Gastrocnemius medialis (tissue), 4 donors: Measurements from ENCODE around the gene MDK. TPM values are rescaled to one million over a fixed set of nuclear protein-coding genes. Genes with fewer than 3 reads are reported as not detected.

Experiments
- ATAC-seq, 2 donors: fragments of 150-250 bp; one replicate each; pipeline ENCODE4 v1.9.1; 2016
- DNase-seq, 2 donors: peaks; one replicate each; pipeline ENCODE4 v3.0.0-alpha.2; 2019
- H3K27ac ChIP-seq, 4 donors: fragments of 200-600 bp; sonication (generic); 1 replicate in 1 of 4; 2 replicates in 3 of 4; pipeline ENCODE4 v1.5.1; 2016 to 2018; ENCODE audit warnings: mild to moderate bottlenecking in 2 of 4, moderate library complexity in 1 of 4
- H3K27me3 ChIP-seq, 3 donors: fragments of 200-600 bp; sonication (generic) in 2 of 3; 1 replicate in 1 of 3; 2 replicates in 2 of 3; pipeline versions ENCODE4 v1.5.1 to v1.6.0; 2016 to 2019; ENCODE audit warnings: mild to moderate bottlenecking in 1 of 3, moderate library complexity in 1 of 3
- H3K36me3 ChIP-seq, 2 donors: fragments of 200-600 bp; sonication (generic) in 1 of 2; one replicate each; pipeline ENCODE4 v1.5.1; 2017 to 2018
- H3K4me1 ChIP-seq, 2 donors: fragments of 200-600 bp; sonication (generic) in 1 of 2; one replicate each; pipeline ENCODE4 v1.5.1; 2016 to 2017; ENCODE audit warnings: mild to moderate bottlenecking in 2 of 2
- H3K4me3 ChIP-seq, 4 donors: fragments of 200-600 bp; sonication (generic) in 3 of 4; 1 replicate in 1 of 4; 2 replicates in 3 of 4; pipeline ENCODE4 v1.5.1; 2016 to 2019; ENCODE audit warnings: mild to moderate bottlenecking in 2 of 4
- H3K9me3 ChIP-seq, 3 donors: fragments of 200-600 bp; sonication (generic) in 2 of 3; 1 replicate in 1 of 3; 2 replicates in 2 of 3; pipeline ENCODE4 v1.5.1; 2016 to 2019
- POLR2A ChIP-seq, 2 donors: fragments of 450-650 bp; IDR thresholded peaks; one replicate each; pipeline ENCODE4 v1.6.1; 2017; ENCODE audit warnings: antibody characterized with exemption in 2 of 2, mild to moderate bottlenecking in 2 of 2, moderate library complexity in 2 of 2
- in situ Hi-C, 4 donors: fragments of 200-750 bp; cut with MboI; loops; one replicate each; pipeline versions ENCODE4 v1.15.0 to v1.8.0; 2017; ENCODE audit warnings: low sequenced_read_pairs in 4 of 4
- intact Hi-C: fragments of 100-400 bp; cut with DNase I; formaldehyde crosslinking; loops from one replicate; pipeline ENCODE4 v1.15.1; 2023; ENCODE audit warnings: low total_unique reads
- total RNA-seq, 4 donors: library from RNA; depleted of rRNA; stranded (reverse); fragments of >200 nt; gene quantifications; one replicate each; pipeline versions ENCODE4 v1.1.0 to v1.2.3, GENCODE V29; 2016
- TF ChIP-seq, protein P1 (sequence below), 5 experiments: fragments of 450-650 bp in 3 of 5; fragments of 200-600 bp in 2 of 5; sonication (generic) in 2 of 5; IDR thresholded peaks in 4 of 5; conservative IDR thresholded peaks in 1 of 5; 1 replicate in 4 of 5; 2 replicates in 1 of 5; pipeline ENCODE4 v1.5.1; 2016 to 2019; ENCODE audit warnings: antibody characterized with exemption in 5 of 5, mild to moderate bottlenecking in 3 of 5, moderate library complexity in 3 of 5

Gene MDK
- total RNA-seq, 4 donors from 2014 or later = 1.6 to 1.9 TPM; not detected in 2

- Histone ChIP-seq H3K27ac (peak overlapping the region in 3 of 4 donors; percentile 84 to 92 (median 90)), H3K4me1 (peaks cover 26 to 40% of the 10 kb centered on the region in 2 donors), H3K9me3 (no peaks in the 10 kb centered on the region), H3K4me3 (no peak overlapping the region), H3K36me3 (no peaks in the 10 kb centered on the region), H3K27me3 (peaks cover 9 to 17% (median 17%) of the 10 kb centered on the region in 3 donors)
- intact Hi-C loops = no loop called here
- no peak for ATAC-seq
- in situ Hi-C loops = no loop called here
- TF ChIP-seq POLR2A (IDR thresholded peaks at IDR 0.05) = no peak
- TF ChIP-seq, protein P1, sequence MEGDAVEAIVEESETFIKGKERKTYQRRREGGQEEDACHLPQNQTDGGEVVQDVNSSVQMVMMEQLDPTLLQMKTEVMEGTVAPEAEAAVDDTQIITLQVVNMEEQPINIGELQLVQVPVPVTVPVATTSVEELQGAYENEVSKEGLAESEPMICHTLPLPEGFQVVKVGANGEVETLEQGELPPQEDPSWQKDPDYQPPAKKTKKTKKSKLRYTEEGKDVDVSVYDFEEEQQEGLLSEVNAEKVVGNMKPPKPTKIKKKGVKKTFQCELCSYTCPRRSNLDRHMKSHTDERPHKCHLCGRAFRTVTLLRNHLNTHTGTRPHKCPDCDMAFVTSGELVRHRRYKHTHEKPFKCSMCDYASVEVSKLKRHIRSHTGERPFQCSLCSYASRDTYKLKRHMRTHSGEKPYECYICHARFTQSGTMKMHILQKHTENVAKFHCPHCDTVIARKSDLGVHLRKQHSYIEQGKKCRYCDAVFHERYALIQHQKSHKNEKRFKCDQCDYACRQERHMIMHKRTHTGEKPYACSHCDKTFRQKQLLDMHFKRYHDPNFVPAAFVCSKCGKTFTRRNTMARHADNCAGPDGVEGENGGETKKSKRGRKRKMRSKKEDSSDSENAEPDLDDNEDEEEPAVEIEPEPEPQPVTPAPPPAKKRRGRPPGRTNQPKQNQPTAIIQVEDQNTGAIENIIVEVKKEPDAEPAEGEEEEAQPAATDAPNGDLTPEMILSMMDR (IDR thresholded peaks at IDR 0.05 in 4 of 5, conservative IDR thresholded peaks at IDR 0.05 in 1 of 5) = no peak
- DNase-seq = no peak
Measured at GRCh38 chr11:46337626-46338345, 43.7 kb upstream of the MDK start.

- intact Hi-C loops (no loop called here), in situ Hi-C loops (no loop called here)
- TF ChIP-seq POLR2A (IDR thresholded peaks at IDR 0.05) = no peak
- TF ChIP-seq, protein P1 (IDR thresholded peaks at IDR 0.05 in 4 of 5, conservative IDR thresholded peaks at IDR 0.05 in 1 of 5) = no peak
- peak; percentile 17 to 24 for ATAC-seq
- no peaks in the 10 kb centered on the region for H3K36me3 ChIP-seq
- peaks cover 6 to 9% (median 9%) of the 10 kb centered on the region in 3 donors for H3K27me3 ChIP-seq
- peak overlapping the region; percentile 41 to 59 (median 54) for H3K4me3 ChIP-seq
- peak overlapping the region; percentile 84 to 92 (median 90) for H3K27ac ChIP-seq
- H3K4me1 ChIP-seq = peaks cover 26 to 33% of the 10 kb centered on the region in 2 donors
- no peaks in the 10 kb centered on the region for H3K9me3 ChIP-seq
- DNase-seq = no peak
Measured at GRCh38 chr11:46338636-46338987, 42.9 kb upstream of the MDK start.

DNA sequence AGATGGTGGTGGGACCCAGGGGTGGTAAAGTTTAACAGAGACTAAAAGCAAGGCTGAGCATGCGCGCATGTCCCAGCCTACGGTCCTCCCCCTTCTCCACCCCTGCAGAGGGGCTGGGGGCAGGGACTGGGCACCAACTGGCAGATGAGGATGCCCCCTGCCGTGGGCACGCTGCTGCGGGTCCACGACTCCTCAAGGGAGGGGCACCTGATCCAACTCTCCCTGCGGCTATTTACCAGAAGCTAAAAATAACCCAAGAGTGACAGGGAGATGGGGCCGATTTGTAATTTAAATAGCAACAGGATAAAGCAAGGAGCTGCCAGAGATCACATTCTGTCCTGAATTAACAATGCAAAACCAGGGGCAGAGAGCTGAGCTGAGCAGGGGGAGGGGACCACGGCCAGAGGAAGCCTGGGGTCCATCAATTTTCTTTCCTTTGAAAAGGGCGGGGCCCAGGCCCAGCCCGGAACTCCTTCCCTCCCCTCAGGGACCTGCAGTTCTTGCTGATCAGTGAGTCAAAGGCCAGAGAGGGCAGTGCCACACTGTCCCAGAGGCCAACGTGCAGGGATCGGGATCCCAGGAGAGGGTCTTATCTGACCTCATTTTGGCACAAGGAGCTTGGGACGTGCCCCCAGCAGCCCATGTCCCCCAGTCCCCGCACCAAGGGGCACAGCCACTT, 42.3 kb upstream of the MDK start:
- Histone ChIP-seq H3K27ac (peak overlapping the region; percentile 84 to 92 (median 90)), H3K4me1 (peaks cover 26 to 33% of the 10 kb centered on the region in 2 donors), H3K9me3 (no peaks in the 10 kb centered on the region), H3K4me3 (peak overlapping the region; percentile 41 to 59 (median 54)), H3K27me3 (peaks cover under 1 to 4% (median 3%) of the 10 kb centered on the region in 3 donors), H3K36me3 (no peaks in the 10 kb centered on the region)
- in situ Hi-C loops = no loop called here
- peak; percentile 79 to 86 for ATAC-seq
- DNase-seq = no peak
- TF ChIP-seq, protein P1 (IDR thresholded peaks at IDR 0.05 in 4 of 5, conservative IDR thresholded peaks at IDR 0.05 in 1 of 5) = no peak
- peak in 1 of 2 donors; percentile 14 for TF ChIP-seq POLR2A (IDR thresholded peaks at IDR 0.05)
- intact Hi-C loops = no loop called here

DNA sequence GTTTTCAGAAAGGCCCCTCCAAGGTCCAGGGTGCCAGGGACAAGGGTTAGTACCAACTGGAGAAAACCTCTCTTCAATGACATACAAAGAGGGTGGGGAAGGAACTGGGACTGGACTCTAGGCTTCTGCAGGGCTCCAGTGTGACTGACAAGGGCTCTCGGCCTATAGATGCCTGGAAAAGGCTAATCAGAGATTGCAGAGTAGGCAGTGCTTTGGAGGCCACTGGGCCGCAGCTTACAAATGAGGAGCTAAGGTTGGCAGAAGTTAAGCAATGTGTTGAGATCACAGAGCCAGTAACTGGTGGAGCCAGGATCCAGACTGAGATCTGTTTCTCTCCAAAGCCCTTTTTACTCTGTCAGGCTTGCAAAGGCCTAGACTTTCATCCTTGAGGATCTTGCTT, 41.7 kb upstream of the MDK start:
- TF ChIP-seq, protein P1 (IDR thresholded peaks at IDR 0.05 in 4 of 5, conservative IDR thresholded peaks at IDR 0.05 in 1 of 5) = no peak
- no peak for TF ChIP-seq POLR2A (IDR thresholded peaks at IDR 0.05)
- in situ Hi-C loops (no loop called here), intact Hi-C loops (loop anchor here (10.0 kb wide), 1 partner anchor 215 kb away; the partner anchor contains the start of gene PHF21A)
- peak overlapping the region in 1 of 4 donors; percentile 55 for H3K4me3 ChIP-seq
- H3K27ac ChIP-seq = peak overlapping the region; percentile 84 to 92 (median 90)
- H3K4me1 ChIP-seq = peaks cover 26 to 33% of the 10 kb centered on the region in 2 donors
- ATAC-seq (peak; percentile 59 to 60), DNase-seq (no peak)
- H3K36me3 ChIP-seq = no peaks in the 10 kb centered on the region
- no peaks in the 10 kb centered on the region for H3K27me3 ChIP-seq
- H3K9me3 ChIP-seq = no peaks in the 10 kb centered on the region
